Activated CD8-positive, alpha-beta T cell treated with anti-CD3 and anti-CD28 coated beads, Interleukin-2, amount 10 ng/mL, durations not matched to agents 7 days and 5 days (primary cell): Measurements from ENCODE around the gene MRPL2. TPM values are rescaled to one million over a fixed set of nuclear protein-coding genes. Genes with fewer than 3 reads are reported as not detected.
"Not testable (repeated sequence)": the region's sequence is repeated elsewhere in the genome, so short reads cannot be mapped to it uniquely, and the experiment has no call there.

Experiments used
- ATAC-seq: fragments of 150-1000 bp; cut with Tn5 transposase; one replicate; pipeline ENCODE4 v1.10.0; 2021; ENCODE audit warnings: moderate library complexity
- CTCF ChIA-PET: fragments of 350-600 bp; sonication (Branson Sonifier 250); formaldehyde crosslinking; loops from one replicate; lab custom pipeline; 2021; ENCODE audit warnings: antibody characterized with exemption; lab: Charles Lee
- POLR2A ChIA-PET: fragments of 350-600 bp; sonication (Branson Sonifier 250); formaldehyde crosslinking; loops from one replicate; lab custom pipeline; 2021; ENCODE audit warnings: antibody characterized with exemption; lab: Charles Lee
- DNase-seq: peaks from one replicate; pipeline ENCODE4 v3.0.0-alpha.2; 2020
- H3K27ac Mint-ChIP-seq: one replicate; pipeline ENCODE4 v1.8.0; 2021; ENCODE audit warnings: mild to moderate bottlenecking, mixed read lengths
- H3K27me3 Mint-ChIP-seq: one replicate; pipeline ENCODE4 v1.8.0; 2021; ENCODE audit warnings: low read depth, mixed read lengths
- H3K36me3 Mint-ChIP-seq: one replicate; pipeline ENCODE4 v1.8.0; 2021; ENCODE audit warnings: low read depth, mixed read lengths
- H3K4me1 Mint-ChIP-seq: one replicate; pipeline ENCODE4 v1.8.0; 2021; ENCODE audit warnings: low read depth, mixed read lengths
- H3K4me3 Mint-ChIP-seq: one replicate; pipeline ENCODE4 v1.8.0; 2021; ENCODE audit warnings: mild to moderate bottlenecking, mixed read lengths
- H3K9me3 Mint-ChIP-seq: one replicate; pipeline ENCODE4 v1.8.0; 2022; ENCODE audit warnings: mixed read lengths; ENCODE audit not compliant: insufficient read depth
- total RNA-seq, 2 experiments: library from RNA; stranded (reverse); gene quantifications; one replicate each; pipeline ENCODE4 v1.2.3, GENCODE V29; 2021

Gene MRPL2
- total RNA-seq, 2 experiments from 2014 or later = 57.5 to 58.7 TPM

GRCh38 chr6:43047998-43048397 lies 11.2 kb downstream of the MRPL2 start:
- peaks cover 20% of the 10 kb centered on the region for H3K36me3 Mint-ChIP-seq

GRCh38 chr6:43045371-43045930 lies 13.8 kb downstream of the MRPL2 start:
- ChIA-PET CTCF (no interaction called here), POLR2A (interaction anchor here (1.2 kb wide), 1 partner anchor 24 kb away, joined by 4 read pairs; the partner anchor contains the start of gene RRP36)
- Mint-ChIP-seq H3K36me3 (peaks cover 17% of the 10 kb centered on the region), H3K4me1 (peaks cover 4% of the 10 kb centered on the region), H3K4me3 (no peak overlapping the region), H3K27me3 (no peaks in the 10 kb centered on the region), H3K27ac (no peak overlapping the region), H3K9me3 (no peaks in the 10 kb centered on the region)
- no peak for ATAC-seq
- DNase-seq = no peak

More at GRCh38 chr6:43047998-43048397, 11.2 kb downstream of the MRPL2 start:
- no peak for ATAC-seq
- POLR2A ChIA-PET = no interaction called here
- Mint-ChIP-seq H3K4me1 (peaks cover 23% of the 10 kb centered on the region), H3K27ac (no peak overlapping the region), H3K4me3 (no peak overlapping the region), H3K9me3 (no peaks in the 10 kb centered on the region), H3K27me3 (no peaks in the 10 kb centered on the region)
- CTCF ChIA-PET = interaction anchor here (1.6 kb wide), 1 partner anchor 14 kb away, joined by 4 read pairs; no protein-coding TSS in a partner anchor
- no peak for DNase-seq

- Mint-ChIP-seq H3K4me3 (no peak overlapping the region), H3K9me3 (no peaks in the 10 kb centered on the region), H3K27me3 (no peaks in the 10 kb centered on the region), H3K36me3 (peaks cover 21% of the 10 kb centered on the region), H3K4me1 (no peaks in the 10 kb centered on the region), H3K27ac (no peak overlapping the region)
- CTCF ChIA-PET = no interaction called here
- ATAC-seq (no peak), DNase-seq (no peak)
- POLR2A ChIA-PET = no interaction called here
These were observed 15.9 kb downstream of the MRPL2 start for GRCh38 chr6:43043310-43043709.

GRCh38 chr6:43041475-43041874 lies 17.8 kb downstream of the MRPL2 start:
- ATAC-seq, CTCF ChIA-PET, H3K27me3 Mint-ChIP-seq, DNase-seq, H3K27ac Mint-ChIP-seq, H3K4me1 Mint-ChIP-seq, H3K4me3 Mint-ChIP-seq, H3K9me3 Mint-ChIP-seq: not testable (repeated sequence)
- POLR2A ChIA-PET = interaction anchor here (1.6 kb wide), 1 partner anchor 12 kb away, joined by 5 read pairs; the partner anchor contains the start of gene CUL7
- H3K36me3 Mint-ChIP-seq = peaks cover 32% of the 10 kb centered on the region

GRCh38 chr6:43040542-43041257 lies 18.5 kb downstream of the MRPL2 start:
- no peak overlapping the region for H3K4me3 Mint-ChIP-seq
- no peaks in the 10 kb centered on the region for H3K4me1 Mint-ChIP-seq
- CTCF ChIA-PET = no interaction called here
- no peak for ATAC-seq
- POLR2A ChIA-PET = interaction anchor here (1.4 kb wide), 1 partner anchor 13 kb away, joined by 3 read pairs; the partner anchor contains the start of gene CUL7
- no peaks in the 10 kb centered on the region for H3K27me3 Mint-ChIP-seq
- H3K27ac Mint-ChIP-seq = no peak overlapping the region
- no peaks in the 10 kb centered on the region for H3K9me3 Mint-ChIP-seq
- no peak for DNase-seq
- H3K36me3 Mint-ChIP-seq = peaks cover 34% of the 10 kb centered on the region

- POLR2A ChIA-PET = no interaction called here
These were observed 20.5 kb downstream of the MRPL2 start for GRCh38 chr6:43038727-43039126.

GRCh38 chr6:43037706-43038105 lies 21.5 kb downstream of the MRPL2 start:
- no peak for DNase-seq
- CTCF ChIA-PET = interaction anchor here (1.5 kb wide), 1 partner anchor 106 kb away, joined by 3 read pairs; no protein-coding TSS in a partner anchor
- Mint-ChIP-seq H3K36me3 (peaks cover 40% of the 10 kb centered on the region), H3K27me3 (no peaks in the 10 kb centered on the region), H3K9me3 (no peaks in the 10 kb centered on the region), H3K4me3 (no peak overlapping the region), H3K4me1 (no peaks in the 10 kb centered on the region), H3K27ac (peak overlapping the region; percentile 57)
- ATAC-seq = no peak
- POLR2A ChIA-PET = no interaction called here

More at GRCh38 chr6:43038727-43039126, 20.5 kb downstream of the MRPL2 start:
- H3K9me3 Mint-ChIP-seq = no peaks in the 10 kb centered on the region
- DNase-seq (no peak), ATAC-seq (no peak)
- H3K36me3 Mint-ChIP-seq = peaks cover 40% of the 10 kb centered on the region
- CTCF ChIA-PET = interaction anchor here (1.5 kb wide), 1 partner anchor 105 kb away, joined by 3 read pairs; no protein-coding TSS in a partner anchor
- no peaks in the 10 kb centered on the region for H3K4me1 Mint-ChIP-seq
- H3K27ac Mint-ChIP-seq = peak overlapping the region; percentile 23
- H3K27me3 Mint-ChIP-seq = no peaks in the 10 kb centered on the region
- no peak overlapping the region for H3K4me3 Mint-ChIP-seq

GRCh38 chr6:43037197-43037596 lies 22.0 kb downstream of the MRPL2 start:
- Mint-ChIP-seq H3K27me3 (no peaks in the 10 kb centered on the region), H3K27ac (peak overlapping the region; percentile 57), H3K9me3 (no peaks in the 10 kb centered on the region), H3K4me3 (no peak overlapping the region), H3K36me3 (peaks cover 38% of the 10 kb centered on the region), H3K4me1 (no peaks in the 10 kb centered on the region)
- DNase-seq (no peak), ATAC-seq (no peak)
- ChIA-PET CTCF (interaction anchor here (1.5 kb wide), 1 partner anchor 106 kb away, joined by 3 read pairs; no protein-coding TSS in a partner anchor), POLR2A (no interaction called here)

- no peak overlapping the region for H3K27ac Mint-ChIP-seq
- ATAC-seq = no peak
- CTCF ChIA-PET = no interaction called here
- peaks cover 41% of the 10 kb centered on the region for H3K36me3 Mint-ChIP-seq
- H3K4me1 Mint-ChIP-seq = no peaks in the 10 kb centered on the region
- POLR2A ChIA-PET = no interaction called here
- no peak overlapping the region for H3K4me3 Mint-ChIP-seq
- no peak for DNase-seq
- no peaks in the 10 kb centered on the region for H3K9me3 Mint-ChIP-seq
- H3K27me3 Mint-ChIP-seq = no peaks in the 10 kb centered on the region
These were observed 22.5 kb downstream of the MRPL2 start for GRCh38 chr6:43036712-43037111.

- ATAC-seq = no peak
- CTCF ChIA-PET = no interaction called here
- no peak overlapping the region for H3K4me3 Mint-ChIP-seq
- H3K9me3 Mint-ChIP-seq = no peaks in the 10 kb centered on the region
- H3K36me3 Mint-ChIP-seq = peaks cover 45% of the 10 kb centered on the region
- H3K27me3 Mint-ChIP-seq = no peaks in the 10 kb centered on the region
- H3K27ac Mint-ChIP-seq = peak overlapping the region; percentile 64
- no peak for DNase-seq
- H3K4me1 Mint-ChIP-seq = no peaks in the 10 kb centered on the region
- POLR2A ChIA-PET = interaction anchor here (1.6 kb wide), 1 partner anchor 51 kb away, joined by 3 read pairs; the partner anchor contains the start of gene PPP2R5D
These were observed 23.6 kb downstream of the MRPL2 start for GRCh38 chr6:43035495-43036194.

GRCh38 chr6:43034190-43034525 lies 25.1 kb downstream of the MRPL2 start:
- POLR2A ChIA-PET = interaction anchor here (0.6 to 1.6 kb wide), 2 partner anchors 50 to 61 kb away, joined by 3 read pairs; partner anchors contain the start of gene PPP2R5D
- Mint-ChIP-seq H3K4me1 (no peaks in the 10 kb centered on the region), H3K4me3 (no peak overlapping the region), H3K36me3 (peaks cover 50% of the 10 kb centered on the region), H3K9me3 (no peaks in the 10 kb centered on the region), H3K27me3 (no peaks in the 10 kb centered on the region), H3K27ac (no peak overlapping the region)
- ATAC-seq (no peak), DNase-seq (no peak)
- CTCF ChIA-PET = interaction anchor here (1.5 kb wide), 1 partner anchor 14 kb away, joined by 4 read pairs; no protein-coding TSS in a partner anchor
